ENCODE data around the gene CHML. TPM values are rescaled to one million over a fixed set of nuclear protein-coding genes. Genes with fewer than 3 reads are reported as not detected.
A peak's percentile ranks its signal among the peaks of the same experiment; 100 is the strongest.

The CHML gene
- polyA plus RNA-seq, 3 donors = 24.4 to 29.3 (median 25.7) TPM

DNA sequence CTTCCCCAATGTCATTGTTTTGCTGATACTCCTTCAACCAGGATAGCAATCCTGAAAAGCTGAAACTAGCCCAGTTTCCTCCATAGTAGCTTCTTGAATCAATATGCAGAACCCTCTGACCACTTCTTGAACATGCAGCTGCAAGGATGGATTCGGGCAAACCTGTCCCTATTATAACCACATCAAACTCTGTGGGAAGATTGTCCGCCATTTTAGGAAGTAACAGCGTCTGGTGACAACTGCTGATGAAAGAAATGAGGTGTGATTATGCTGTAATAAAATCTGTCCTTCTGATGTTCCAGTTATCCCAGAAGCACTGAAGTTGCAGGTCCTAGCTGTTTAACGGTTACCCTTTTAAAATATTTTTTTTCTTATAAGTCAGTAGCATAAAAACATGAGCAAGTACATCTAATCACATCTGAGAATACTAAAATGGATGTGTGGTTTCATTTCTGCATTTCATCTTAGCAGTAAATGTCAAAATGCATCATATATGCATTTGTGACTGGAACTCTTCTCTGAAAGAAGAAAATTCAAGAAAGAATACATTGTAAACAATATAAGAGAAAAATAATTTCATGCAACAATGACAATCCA, 4.5 kb downstream of the CHML start:
- no peak for DNase-seq (ENCODE audit: extremely low read depth in 1 of 11, low read depth in 9 of 11, low spot score in 4 of 11)

DNA sequence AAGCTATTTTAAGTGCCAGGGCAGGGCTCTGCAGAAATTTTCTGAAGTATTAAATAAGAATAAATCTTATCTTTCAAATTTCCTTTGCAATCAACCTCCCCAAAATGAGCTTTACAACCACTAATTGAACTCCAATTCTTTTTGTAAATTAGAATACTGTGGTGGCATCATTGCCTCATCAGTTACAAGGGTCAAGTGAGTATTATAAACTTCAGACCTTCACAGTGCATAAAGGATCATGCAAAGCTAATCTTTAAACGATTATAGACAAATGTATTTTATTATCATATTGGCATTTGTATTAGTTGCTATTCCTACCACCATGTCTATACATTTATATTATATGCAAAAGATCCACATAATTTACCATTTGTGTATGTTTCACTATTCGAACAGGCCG, 7.2 kb downstream of the CHML start:
- no peak for DNase-seq (ENCODE audit: extremely low read depth in 1 of 11, low read depth in 9 of 11, low spot score in 4 of 11)

DNA sequence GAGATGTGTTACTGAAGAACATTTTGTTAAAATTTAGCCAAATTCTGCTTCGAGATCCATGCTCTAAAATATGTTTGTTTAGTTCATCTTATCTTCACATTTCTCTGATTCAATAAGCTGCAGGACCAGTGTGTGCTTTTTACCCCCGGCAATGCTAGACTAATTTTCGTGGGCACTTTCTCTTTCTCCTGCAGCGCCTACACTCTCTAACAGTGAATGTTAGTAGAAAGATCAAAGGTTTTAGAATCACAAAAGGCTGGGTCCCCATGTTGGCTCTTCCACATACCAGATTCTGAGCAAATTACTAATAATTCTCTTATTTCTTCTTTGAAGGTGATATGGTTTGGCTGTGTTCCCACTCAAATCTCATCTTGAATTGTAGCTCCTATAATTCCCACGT, 8.5 kb downstream of the CHML start:
- no peak for DNase-seq (ENCODE audit: extremely low read depth in 1 of 11, low read depth in 9 of 11, low spot score in 4 of 11)

- DNase-seq (ENCODE audit: extremely low read depth in 1 of 11, low read depth in 9 of 11, low spot score in 4 of 11) = no peak
Measured at GRCh38 chr1:241630899-241631298, 9.3 kb downstream of the CHML start.

DNA sequence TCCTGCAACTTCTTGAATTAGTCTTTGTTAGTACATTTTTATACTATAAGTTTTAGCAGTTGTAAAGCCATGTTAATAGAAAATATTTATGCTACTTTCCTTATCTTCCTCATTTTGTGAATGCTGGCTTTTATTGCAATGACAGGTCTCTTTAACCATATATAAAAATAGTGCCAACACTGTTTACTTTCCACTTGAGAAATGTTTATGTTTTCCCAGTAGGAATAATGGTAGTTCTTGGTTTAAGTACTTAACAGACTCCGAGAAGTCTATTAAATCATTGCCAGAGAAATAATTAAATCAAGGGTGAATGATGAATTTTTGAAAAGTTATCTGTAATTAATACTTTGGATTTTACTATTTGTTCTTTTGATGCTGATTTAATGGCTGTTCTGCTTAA, 9.7 kb downstream of the CHML start:
- DNase-seq (ENCODE audit: extremely low read depth in 1 of 11, low read depth in 9 of 11, low spot score in 4 of 11) = no peak

GRCh38 chr1:241630005-241630404, 10.2 kb downstream of the CHML start:
- DNase-seq (ENCODE audit: extremely low read depth in 1 of 11, low read depth in 9 of 11, low spot score in 4 of 11) = no peak

DNA sequence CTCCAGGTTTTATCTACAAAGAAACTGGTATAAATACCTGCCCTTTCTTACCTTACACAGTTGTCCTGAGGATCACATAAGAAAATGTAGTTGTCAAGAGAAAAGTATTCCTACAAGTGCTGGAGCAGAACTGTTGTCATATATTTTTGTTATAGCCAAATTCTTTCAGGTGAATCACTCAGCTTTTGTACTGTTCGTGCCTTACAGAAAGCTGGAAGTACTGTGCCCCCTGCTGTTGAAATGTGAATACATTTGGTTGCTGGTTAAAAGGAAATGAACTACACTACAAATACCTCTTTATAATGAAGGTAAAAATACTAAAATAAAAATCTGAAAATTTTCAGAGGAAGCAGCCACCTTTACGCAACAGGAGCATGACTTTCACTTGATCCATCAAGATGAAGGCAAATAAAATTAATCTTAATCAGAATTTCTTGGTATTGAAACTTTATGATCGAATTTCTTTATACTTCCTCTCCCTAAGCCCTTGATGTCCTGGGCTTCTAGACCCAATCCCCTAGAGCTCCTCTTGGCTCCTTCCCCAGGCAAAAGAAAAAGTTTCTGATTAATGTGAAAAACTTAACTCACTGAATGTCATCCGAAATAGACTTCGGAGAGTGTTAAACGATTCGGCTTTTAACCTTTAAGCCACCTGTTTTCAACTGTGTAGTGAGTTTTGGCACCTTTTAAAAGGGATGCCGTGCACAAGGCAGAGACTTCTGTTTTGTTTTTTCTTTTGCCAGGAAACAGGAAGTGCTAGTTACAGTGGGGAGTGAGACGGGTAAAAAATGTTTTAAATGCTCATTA, 12.5 kb downstream of the CHML start:
- peak in 1 of 11 donors; percentile 45 for DNase-seq (ENCODE audit: extremely low read depth in 1 of 11, low read depth in 9 of 11, low spot score in 4 of 11)

- no peak for DNase-seq (ENCODE audit: extremely low read depth in 1 of 11, low read depth in 9 of 11, low spot score in 4 of 11)
Measured at GRCh38 chr1:241624935-241625334, 15.2 kb downstream of the CHML start.

- no peak for DNase-seq (ENCODE audit: extremely low read depth in 1 of 11, low read depth in 9 of 11, low spot score in 4 of 11)
Measured at GRCh38 chr1:241622669-241623068, 17.5 kb downstream of the CHML start.

- DNase-seq (ENCODE audit: extremely low read depth in 1 of 11, low read depth in 9 of 11, low spot score in 4 of 11) = no peak
Measured at GRCh38 chr1:241617426-241617825, 22.7 kb downstream of the CHML start.

- DNase-seq (ENCODE audit: extremely low read depth in 1 of 11, low read depth in 9 of 11, low spot score in 4 of 11) = no peak
Measured at GRCh38 chr1:241615043-241615974, 24.9 kb downstream of the CHML start.

DNA sequence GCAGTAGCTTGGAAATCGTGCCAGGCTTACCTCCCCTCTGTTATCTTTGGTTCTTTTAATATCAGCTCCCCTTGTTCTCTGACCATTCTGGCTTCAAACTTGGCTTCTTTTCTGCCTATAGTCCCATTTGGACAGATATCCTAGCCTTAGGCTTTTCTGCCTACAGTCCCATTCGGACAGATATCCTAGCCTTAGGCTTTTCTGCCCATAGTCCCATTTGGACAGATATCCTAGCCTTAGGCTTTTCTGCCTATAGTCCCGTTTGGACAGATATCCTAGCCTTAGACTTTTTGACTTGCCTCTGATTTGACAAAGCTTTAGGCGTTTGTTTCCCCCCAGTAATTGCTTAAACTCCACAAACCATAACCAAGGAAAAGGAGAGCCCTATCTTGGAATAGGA, 25.6 kb downstream of the CHML start:
- DNase-seq (ENCODE audit: extremely low read depth in 1 of 11, low read depth in 9 of 11, low spot score in 4 of 11) = no peak

- no peak for DNase-seq (ENCODE audit: extremely low read depth in 1 of 11, low read depth in 9 of 11, low spot score in 4 of 11)
Measured at GRCh38 chr1:241614144-241614543, 26.0 kb downstream of the CHML start.

DNA sequence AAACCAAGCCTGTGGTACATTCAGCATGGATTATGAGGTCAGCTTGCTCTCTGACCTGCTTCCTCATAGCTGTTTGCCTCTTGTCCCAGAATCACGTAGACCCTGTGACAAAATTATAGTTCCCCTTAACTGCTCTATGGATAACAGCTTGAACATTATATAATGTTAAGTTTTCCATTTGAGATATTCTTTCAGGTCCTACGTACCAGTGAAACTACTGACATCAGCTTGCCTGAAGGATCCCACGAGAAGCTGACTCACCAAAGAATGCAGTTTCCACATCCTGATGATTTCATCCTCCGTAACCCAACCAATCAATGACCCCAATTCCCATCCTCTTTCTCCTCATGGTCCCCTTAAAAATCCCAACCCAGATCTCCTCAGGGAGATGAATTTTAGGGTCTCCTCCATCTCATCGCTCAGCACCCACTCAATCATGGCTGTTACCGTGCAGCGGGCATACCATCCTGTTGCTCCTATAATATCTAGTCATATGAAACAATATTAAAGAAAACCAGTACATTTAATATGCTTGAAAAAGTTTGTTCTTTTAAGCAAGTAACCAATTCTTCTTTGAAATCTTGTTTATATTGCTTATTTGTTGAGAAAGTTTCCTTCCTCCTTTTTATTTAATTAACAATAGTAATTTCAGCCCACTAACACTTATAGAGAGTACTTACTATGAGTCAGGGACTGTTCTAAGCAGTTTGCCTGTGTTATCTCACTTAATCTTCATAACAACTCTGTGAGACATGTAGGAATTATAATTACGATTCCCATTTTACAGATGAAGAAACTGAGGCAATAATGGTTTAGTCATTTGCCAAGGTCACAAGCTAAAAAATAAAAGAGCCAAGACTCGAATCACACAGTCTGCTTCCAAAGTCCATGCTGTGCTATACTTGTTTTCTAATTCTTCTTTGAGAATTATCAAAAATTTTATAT, 27.4 kb downstream of the CHML start:
- DNase-seq (ENCODE audit: extremely low read depth in 1 of 11, low read depth in 9 of 11, low spot score in 4 of 11) = no peak

- no peak for DNase-seq (ENCODE audit: extremely low read depth in 1 of 11, low read depth in 9 of 11, low spot score in 4 of 11)
Measured at GRCh38 chr1:241611736-241612135, 28.4 kb downstream of the CHML start.

GRCh38 chr1:241611063-241611462, 29.1 kb downstream of the CHML start:
- DNase-seq (ENCODE audit: extremely low read depth in 1 of 11, low read depth in 9 of 11, low spot score in 4 of 11) = peak in 8 of 11 donors; percentile 26 to 63 (median 30)

- DNase-seq (ENCODE audit: extremely low read depth in 1 of 11, low read depth in 9 of 11, low spot score in 4 of 11) = peak in 2 of 11 donors; percentile 11 to 32
Measured at GRCh38 chr1:241610056-241610815, 29.9 kb downstream of the CHML start.
